ENCODE results near the gene SDR42E1.

- TF ChIP-seq CTCF (conservative IDR thresholded peaks at IDR 0.05; ENCODE audit: low read length) (no peak), EZH2phosphoT487 (IDR thresholded peaks at IDR 0.05; ENCODE audit: borderline replicate concordance, low read depth, low read length) (no peak)
Measured at GRCh38 chr16:82046541-82046940, 35.3 kb upstream of the SDR42E1 start.

Measured in OCI-LY7 (cell line).